Kidney epithelial cell (primary cell): Measurements from ENCODE around the gene SPTBN1. TPM values are rescaled to one million over a fixed set of nuclear protein-coding genes. Genes with fewer than 3 reads are reported as not detected.

Experiments
- DNase-seq: peaks from one replicate; pipeline ENCODE4 v3.0.0-alpha.2; 2010; ENCODE audit warnings: low read depth
- H3K27me3 ChIP-seq: 2 replicates; pipeline ENCODE4 v1.6.0; 2011; ENCODE audit warnings: low read length; ENCODE audit not compliant: control insufficient read depth, insufficient read depth
- H3K36me3 ChIP-seq: 2 replicates; pipeline ENCODE4 v1.5.1; 2011; ENCODE audit warnings: low read length; ENCODE audit not compliant: control insufficient read depth, insufficient read depth
- H3K4me3 ChIP-seq: 2 replicates; pipeline ENCODE4 v1.5.1; 2011; ENCODE audit warnings: low read depth, mild to moderate bottlenecking, control low read depth, low read length
- total RNA-seq: library from RNA; depleted of rRNA; stranded (reverse); fragments of >200 nt; gene quantifications from 2 replicates; pipeline ENCODE4 v1.2.3, GENCODE V29; 2015
- TF ChIP-seq, protein P1 (sequence below): IDR thresholded peaks from 2 replicates; pipeline ENCODE4 v1.5.1; 2011; ENCODE audit warnings: mild to moderate bottlenecking, moderate library complexity, low read length, control low read depth, inconsistent platforms; ENCODE audit not compliant: insufficient read depth, poor library complexity, severe bottlenecking

Gene SPTBN1
- total RNA-seq, 1 donor from 2014 or later: 492 TPM

DNA sequence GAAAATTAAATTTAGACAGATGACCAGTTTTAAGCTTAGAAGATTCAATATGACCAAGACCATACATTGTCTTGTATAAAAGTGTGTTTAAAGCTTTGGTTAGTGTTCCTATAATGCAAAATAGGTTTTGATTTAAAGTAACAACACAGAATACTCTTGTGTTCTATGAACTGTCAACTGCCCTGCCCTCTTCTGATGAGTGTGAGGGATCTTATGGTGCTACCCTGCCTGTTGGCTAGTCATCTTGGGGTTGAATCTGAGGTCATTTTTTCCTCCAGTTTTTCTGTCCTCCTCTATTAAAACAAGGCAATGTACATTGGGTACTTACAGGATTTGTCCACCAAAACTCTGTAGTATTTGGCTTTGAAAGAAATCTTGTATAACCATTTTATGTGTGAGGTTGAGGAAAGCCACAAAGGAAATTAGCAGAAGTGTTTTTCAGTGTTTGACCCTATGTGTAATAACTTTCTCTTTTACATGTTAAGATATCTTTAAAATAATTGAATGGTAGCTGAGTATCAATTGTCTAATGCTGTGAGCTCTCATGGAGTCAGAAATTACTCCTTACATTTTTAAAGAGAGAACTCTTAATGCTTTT lies 129.1 kb downstream of the SPTBN1 start:
- no peak overlapping the region for H3K4me3 ChIP-seq
- H3K36me3 ChIP-seq: peaks cover 3% of the 10 kb centered on the region
- no peaks in the 10 kb centered on the region for H3K27me3 ChIP-seq
- TF ChIP-seq, protein P1, sequence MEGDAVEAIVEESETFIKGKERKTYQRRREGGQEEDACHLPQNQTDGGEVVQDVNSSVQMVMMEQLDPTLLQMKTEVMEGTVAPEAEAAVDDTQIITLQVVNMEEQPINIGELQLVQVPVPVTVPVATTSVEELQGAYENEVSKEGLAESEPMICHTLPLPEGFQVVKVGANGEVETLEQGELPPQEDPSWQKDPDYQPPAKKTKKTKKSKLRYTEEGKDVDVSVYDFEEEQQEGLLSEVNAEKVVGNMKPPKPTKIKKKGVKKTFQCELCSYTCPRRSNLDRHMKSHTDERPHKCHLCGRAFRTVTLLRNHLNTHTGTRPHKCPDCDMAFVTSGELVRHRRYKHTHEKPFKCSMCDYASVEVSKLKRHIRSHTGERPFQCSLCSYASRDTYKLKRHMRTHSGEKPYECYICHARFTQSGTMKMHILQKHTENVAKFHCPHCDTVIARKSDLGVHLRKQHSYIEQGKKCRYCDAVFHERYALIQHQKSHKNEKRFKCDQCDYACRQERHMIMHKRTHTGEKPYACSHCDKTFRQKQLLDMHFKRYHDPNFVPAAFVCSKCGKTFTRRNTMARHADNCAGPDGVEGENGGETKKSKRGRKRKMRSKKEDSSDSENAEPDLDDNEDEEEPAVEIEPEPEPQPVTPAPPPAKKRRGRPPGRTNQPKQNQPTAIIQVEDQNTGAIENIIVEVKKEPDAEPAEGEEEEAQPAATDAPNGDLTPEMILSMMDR: no peak
- DNase-seq: no peak

DNA sequence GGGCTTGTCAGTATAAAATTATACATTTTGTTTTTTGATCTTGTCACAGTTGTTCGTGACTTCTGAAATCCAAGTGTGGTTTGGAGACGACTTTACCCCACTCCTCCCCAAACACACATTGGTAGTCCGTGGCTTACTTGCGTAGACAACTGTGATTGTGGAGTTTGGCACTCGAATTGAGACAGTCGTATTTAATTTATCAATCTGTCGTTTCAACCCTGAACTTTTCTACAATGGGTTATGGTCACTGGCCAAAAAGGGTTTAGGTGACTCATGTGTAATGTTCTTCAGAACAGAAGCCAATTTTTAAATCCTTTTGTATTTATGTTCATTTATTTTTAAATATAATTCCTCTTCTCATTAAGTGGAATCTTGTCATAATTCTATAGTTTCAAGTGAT lies 129.9 kb downstream of the SPTBN1 start:
- TF ChIP-seq, protein P1: no peak
- no peak for DNase-seq
- no peaks in the 10 kb centered on the region for H3K27me3 ChIP-seq
- H3K4me3 ChIP-seq: no peak overlapping the region
- peaks cover 3% of the 10 kb centered on the region for H3K36me3 ChIP-seq

DNA sequence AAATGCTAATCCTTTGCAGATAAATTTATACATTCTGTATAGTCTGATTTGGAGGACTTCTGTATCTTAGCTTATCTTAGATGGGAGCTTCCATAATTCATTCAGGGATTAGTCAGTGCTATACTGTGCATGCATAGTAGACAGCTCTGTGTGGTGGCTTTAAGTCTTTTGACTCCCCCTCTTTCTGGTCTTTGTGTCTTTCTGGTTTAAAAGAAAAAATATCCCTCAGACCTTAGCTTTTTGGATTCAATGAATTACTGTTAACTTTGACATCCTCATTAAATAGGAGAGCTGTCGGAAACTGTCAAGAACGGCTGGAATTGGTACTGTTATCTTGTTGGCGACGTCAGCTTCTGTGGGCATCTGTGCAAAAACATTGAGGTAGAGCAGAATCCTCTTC lies 130.4 kb downstream of the SPTBN1 start:
- no peaks in the 10 kb centered on the region for H3K27me3 ChIP-seq
- DNase-seq: no peak
- TF ChIP-seq, protein P1: no peak
- H3K36me3 ChIP-seq: peaks cover 3% of the 10 kb centered on the region
- no peak overlapping the region for H3K4me3 ChIP-seq

DNA sequence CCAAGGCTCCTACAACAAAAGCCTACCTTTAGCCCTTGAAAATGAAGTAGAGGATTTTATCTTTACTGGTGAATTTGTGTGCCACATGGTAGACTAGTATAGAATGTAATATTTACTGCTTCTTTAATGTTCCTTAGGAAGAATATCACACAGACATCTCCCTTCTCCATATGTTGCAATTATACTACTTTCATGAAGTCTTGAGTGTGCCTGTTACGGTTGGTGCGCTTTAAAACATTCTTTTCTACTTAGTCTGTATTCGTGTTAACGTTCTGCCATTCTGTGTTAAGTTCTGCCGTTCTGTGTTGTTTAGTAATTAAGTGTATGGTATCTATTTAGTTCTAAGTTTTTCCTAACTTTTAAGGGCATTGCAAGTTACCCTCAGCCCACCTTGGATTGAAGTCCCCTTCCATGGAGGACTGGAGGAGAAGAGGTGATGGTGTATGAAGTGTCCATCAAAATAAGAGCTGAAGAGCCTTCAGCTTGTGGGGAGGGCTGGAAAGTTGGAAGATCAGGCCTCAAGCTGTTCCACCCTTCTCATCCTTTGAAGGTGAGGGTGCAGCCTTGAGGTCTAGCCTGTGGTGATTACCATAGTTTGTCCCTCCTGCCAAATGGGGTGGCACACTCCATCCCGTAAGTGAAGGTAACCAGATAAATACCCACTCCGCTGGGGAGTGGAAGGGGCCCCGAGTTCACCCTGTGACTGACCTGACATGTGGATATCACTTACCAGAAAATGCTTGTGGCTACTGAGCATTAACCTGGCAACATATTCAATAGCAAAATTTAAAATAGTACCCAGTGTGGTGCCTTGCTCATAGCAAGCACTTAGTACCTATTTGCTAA lies 131.3 kb downstream of the SPTBN1 start:
- H3K4me3 ChIP-seq: no peak overlapping the region
- no peaks in the 10 kb centered on the region for H3K27me3 ChIP-seq
- TF ChIP-seq, protein P1: no peak
- DNase-seq: no peak
- H3K36me3 ChIP-seq: peaks cover 3% of the 10 kb centered on the region

DNA sequence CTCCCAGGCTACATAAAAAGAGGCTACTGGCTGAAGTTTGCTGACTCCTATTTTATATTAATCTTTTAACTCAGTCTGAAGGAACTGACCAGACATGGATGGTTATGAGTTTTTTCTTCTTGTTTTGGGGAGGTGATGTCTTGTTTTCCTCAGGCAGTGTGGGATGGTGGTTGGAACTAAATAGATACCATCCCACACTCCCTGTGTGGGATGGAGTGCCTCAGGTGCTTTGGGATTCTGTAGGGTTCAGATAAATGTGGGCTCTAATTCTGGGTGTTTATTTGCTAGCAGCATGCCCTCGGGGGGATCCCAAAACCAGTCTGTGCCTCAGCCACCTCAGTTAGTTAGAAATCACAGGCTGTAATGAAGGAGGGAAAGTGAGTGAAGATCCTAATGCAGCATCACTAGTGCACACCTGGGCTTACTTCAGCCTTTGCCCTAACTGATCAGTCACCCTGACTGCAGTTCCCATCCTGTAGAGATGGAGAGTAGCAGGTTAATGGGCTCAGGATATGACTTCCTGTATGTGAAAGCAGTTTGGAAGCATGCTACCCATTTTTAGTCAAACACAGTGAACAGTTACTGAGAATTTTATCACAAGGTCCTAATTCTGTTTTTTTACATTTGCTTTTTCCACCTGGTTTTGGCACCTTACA lies 132.2 kb downstream of the SPTBN1 start:
- DNase-seq: no peak
- no peaks in the 10 kb centered on the region for H3K27me3 ChIP-seq
- peaks cover 3% of the 10 kb centered on the region for H3K36me3 ChIP-seq
- H3K4me3 ChIP-seq: no peak overlapping the region
- TF ChIP-seq, protein P1: no peak
